ENCODE results near the gene POLR1C. TPM values are rescaled to one million over a fixed set of nuclear protein-coding genes. Genes with fewer than 3 reads are reported as not detected.
A peak's percentile ranks its signal among the peaks of the same experiment; 100 is the strongest.

The POLR1C gene
- total and polyA plus RNA-seq, 2 experiments from 2014 or later, result 24.9 to 38.1 TPM

DNA sequence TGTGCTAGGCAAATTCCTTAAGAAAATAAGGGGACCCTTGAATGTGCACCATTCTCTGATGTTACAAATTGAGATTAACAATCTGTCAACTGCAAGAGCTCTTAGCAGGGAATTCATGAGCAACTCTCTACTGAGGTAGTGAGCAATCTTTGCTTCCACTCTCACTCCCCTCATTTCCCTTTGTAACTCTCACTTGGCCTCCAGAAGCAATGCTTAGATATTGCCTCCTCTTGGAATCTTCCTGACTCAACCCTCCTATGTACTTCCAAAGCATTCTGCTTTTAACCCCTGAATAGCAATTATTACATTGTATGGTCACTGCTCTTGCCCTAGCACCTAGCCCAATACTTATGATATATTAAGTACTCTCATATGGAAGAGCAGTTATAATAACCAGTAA is 42.4 kb downstream of the POLR1C start:
- Histone ChIP-seq H3K9me3 (ENCODE audit: low read depth) (no peaks in the 10 kb centered on the region), H3K4me3 (no peak overlapping the region), H4K20me1 (ENCODE audit: insufficient read depth) (no peaks in the 10 kb centered on the region), H3F3A (ENCODE audit: insufficient read depth) (no peaks in the 10 kb centered on the region), H3K9me2 (ENCODE audit: insufficient read depth) (no peaks in the 10 kb centered on the region), H3K4me1 (ENCODE audit: insufficient read depth) (no peaks in the 10 kb centered on the region), H3K9ac (no peak overlapping the region), H3K4me2 (ENCODE audit: unreplicated experiment) (no peak overlapping the region), H2AFZ (no peak overlapping the region), H3K79me2 (ENCODE audit: insufficient read depth) (no peaks in the 10 kb centered on the region), H3K27ac (no peak overlapping the region), H3K27me3 (replicated peaks; ENCODE audit: insufficient read depth) (no peaks in the 10 kb centered on the region), H3K36me3 (ENCODE audit: low read depth) (peaks cover 80% of the 10 kb centered on the region)
- no peak for DNase-seq
- in situ Hi-C loops (cut with MboI), result no loop called here
- TF ChIP-seq EZH2phosphoT487 (IDR thresholded peaks at IDR 0.05; ENCODE audit: insufficient read depth, low read depth), result no peak
- TF ChIP-seq EZH2 (IDR thresholded peaks at IDR 0.05; ENCODE audit: insufficient read depth, poor library complexity, severe bottlenecking), result no peak

GRCh38 chr6:43570876-43571441 is 54.1 kb downstream of the POLR1C start:
- Histone ChIP-seq H3K9me3 (ENCODE audit: low read depth) (no peaks in the 10 kb centered on the region), H3K79me2 (ENCODE audit: insufficient read depth) (peaks cover 45% of the 10 kb centered on the region), H3K36me3 (ENCODE audit: low read depth) (peaks cover 56% of the 10 kb centered on the region), H2AFZ (no peak overlapping the region), H4K20me1 (ENCODE audit: insufficient read depth) (no peaks in the 10 kb centered on the region), H3K4me1 (ENCODE audit: insufficient read depth) (peaks cover 4% of the 10 kb centered on the region; the same call in 1 of the 2 replicates), H3K9ac (no peak overlapping the region), H3F3A (ENCODE audit: insufficient read depth) (no peaks in the 10 kb centered on the region), H3K4me3 (no peak overlapping the region), H3K4me2 (ENCODE audit: unreplicated experiment) (no peak overlapping the region), H3K27ac (no peak overlapping the region), H3K9me2 (ENCODE audit: insufficient read depth) (no peaks in the 10 kb centered on the region), H3K27me3 (replicated peaks; ENCODE audit: insufficient read depth) (no peaks in the 10 kb centered on the region)
- TF ChIP-seq EZH2 (IDR thresholded peaks at IDR 0.05; ENCODE audit: insufficient read depth, poor library complexity, severe bottlenecking) (no peak), EZH2phosphoT487 (IDR thresholded peaks at IDR 0.05; ENCODE audit: insufficient read depth, low read depth) (no peak)
- peak; percentile 20 for DNase-seq
- in situ Hi-C loops (cut with MboI), result no loop called here
- 91 to 95% methylated on average over 5 of the region's 5 CpGs for WGBS, 2 experiments (ENCODE audit: low coverage in 1 of 2, low lambda C conversion rate in 2 of 2, missing lambda C conversion rate in 2 of 2)

Small RNA genes lying within 50 kb of the gene (small RNA-seq; reads per million reads assigned to genes)
- not detected for gene RF00426 (ENCODE audit: low read depth, low replicate concordance)
- not detected for gene RNU6-1113P (ENCODE audit: low read depth, low replicate concordance)

Other genes with a start within 250 kb of the POLR1C start
- not detected in 2 replicates for gene SLC22A7, start 218.8 kb upstream of the POLR1C start, total RNA-seq (2014; rRNA removed; shearing (Covaris generic))
- not detected in 2 replicates for gene SLC22A7, start 218.8 kb upstream of the POLR1C start, polyA plus RNA-seq (2016; fragmentation: Nextera tagmentation; extraction: Ambion mirVana)
- not detected in 2 replicates for gene CRIP3, start 208.3 kb upstream of the POLR1C start, total RNA-seq (2014; rRNA removed; shearing (Covaris generic))
- gene CRIP3, start 208.3 kb upstream of the POLR1C start, polyA plus RNA-seq (2016; fragmentation: Nextera tagmentation; extraction: Ambion mirVana), result 0.39 TPM in 1 of 2 replicates, not detected in the other
- 10.7 TPM in 2 replicates for gene ZNF318, start 147.4 kb upstream of the POLR1C start, total RNA-seq (2014; rRNA removed; shearing (Covaris generic))
- 4.1 and 4.6 TPM in 2 replicates for gene ZNF318, start 147.4 kb upstream of the POLR1C start, polyA plus RNA-seq (2016; fragmentation: Nextera tagmentation; extraction: Ambion mirVana)
- gene ABCC10, start 89.5 kb upstream of the POLR1C start, total RNA-seq (2014; rRNA removed; shearing (Covaris generic)), result 18.2 and 21.3 TPM in 2 replicates
- 20.0 and 21.0 TPM in 2 replicates for gene ABCC10, start 89.5 kb upstream of the POLR1C start, polyA plus RNA-seq (2016; fragmentation: Nextera tagmentation; extraction: Ambion mirVana)
- 0.51 and 0.76 TPM in 2 replicates for gene DLK2, start 61.5 kb upstream of the POLR1C start, total RNA-seq (2014; rRNA removed; shearing (Covaris generic))
- 0.66 and 1.4 TPM in 2 replicates for gene DLK2, start 61.5 kb upstream of the POLR1C start, polyA plus RNA-seq (2016; fragmentation: Nextera tagmentation; extraction: Ambion mirVana)
- gene TJAP1, start 39.5 kb upstream of the POLR1C start, total RNA-seq (2014; rRNA removed; shearing (Covaris generic)), result 17.7 and 32.9 TPM in 2 replicates
- 12.7 and 16.0 TPM in 2 replicates for gene TJAP1, start 39.5 kb upstream of the POLR1C start, polyA plus RNA-seq (2016; fragmentation: Nextera tagmentation; extraction: Ambion mirVana)
- 0.89 and 1.6 TPM in 2 replicates for gene LRRC73, start 6.7 kb upstream of the POLR1C start, total RNA-seq (2014; rRNA removed; shearing (Covaris generic))
- gene LRRC73, start 6.7 kb upstream of the POLR1C start, polyA plus RNA-seq (2016; fragmentation: Nextera tagmentation; extraction: Ambion mirVana), result 0.41 and 1.0 TPM in 2 replicates
- gene YIPF3, start 163 bp upstream of the POLR1C start, total RNA-seq (2014; rRNA removed; shearing (Covaris generic)), result 252 and 263 TPM in 2 replicates
- 190 and 196 TPM in 2 replicates for gene YIPF3, start 163 bp upstream of the POLR1C start, polyA plus RNA-seq (2016; fragmentation: Nextera tagmentation; extraction: Ambion mirVana)
- gene XPO5, start 58.9 kb downstream of the POLR1C start, total RNA-seq (2014; rRNA removed; shearing (Covaris generic)), result 27.6 and 29.5 TPM in 2 replicates
- gene XPO5, start 58.9 kb downstream of the POLR1C start, polyA plus RNA-seq (2016; fragmentation: Nextera tagmentation; extraction: Ambion mirVana), result 17.9 and 18.8 TPM in 2 replicates
- 27.6 and 28.6 TPM in 2 replicates for gene POLH, start 59.1 kb downstream of the POLR1C start, total RNA-seq (2014; rRNA removed; shearing (Covaris generic))
- gene POLH, start 59.1 kb downstream of the POLR1C start, polyA plus RNA-seq (2016; fragmentation: Nextera tagmentation; extraction: Ambion mirVana), result 23.0 and 25.3 TPM in 2 replicates
- 80.7 and 88.3 TPM in 2 replicates for gene GTPBP2, start 112.2 kb downstream of the POLR1C start, total RNA-seq (2014; rRNA removed; shearing (Covaris generic))
- 15.5 and 15.9 TPM in 2 replicates for gene GTPBP2, start 112.2 kb downstream of the POLR1C start, polyA plus RNA-seq (2016; fragmentation: Nextera tagmentation; extraction: Ambion mirVana)
- gene MAD2L1BP, start 118.8 kb downstream of the POLR1C start, total RNA-seq (2014; rRNA removed; shearing (Covaris generic)), result 33.1 and 33.9 TPM in 2 replicates
- gene MAD2L1BP, start 118.8 kb downstream of the POLR1C start, polyA plus RNA-seq (2016; fragmentation: Nextera tagmentation; extraction: Ambion mirVana), result 32.9 and 34.2 TPM in 2 replicates
- 0.11 TPM in 1 of 2 replicates, not detected in the other for gene RSPH9, start 127.9 kb downstream of the POLR1C start, total RNA-seq (2014; rRNA removed; shearing (Covaris generic))
- gene RSPH9, start 127.9 kb downstream of the POLR1C start, polyA plus RNA-seq (2016; fragmentation: Nextera tagmentation; extraction: Ambion mirVana), result 1.2 and 1.3 TPM in 2 replicates
- 21.0 and 33.7 TPM in 2 replicates for gene MRPS18A, start 170.7 kb downstream of the POLR1C start, total RNA-seq (2014; rRNA removed; shearing (Covaris generic))
- 39.2 and 43.4 TPM in 2 replicates for gene MRPS18A, start 170.7 kb downstream of the POLR1C start, polyA plus RNA-seq (2016; fragmentation: Nextera tagmentation; extraction: Ambion mirVana)